Hippocampal formation (tissue), 2 donors: ENCODE measurements around the gene NIM1K.
"Not testable (repeated sequence)": the region's sequence is repeated elsewhere in the genome, so short reads cannot be mapped to it uniquely, and the experiment has no call there.

ENCODE experiments used
- DNase-seq, 2 donors: peaks; one replicate each; lab custom pipeline; 2025; lab: John Stamatoyannopoulos, UW

Gene NIM1K

GRCh38 chr5:43313854-43314457 lies 121.9 kb downstream of the NIM1K start:
- DNase-seq: no peak

GRCh38 chr5:43314724-43315123 lies 122.7 kb downstream of the NIM1K start:
- DNase-seq: no peak

- DNase-seq: no peak
Measured at GRCh38 chr5:43315263-43315662, 123.2 kb downstream of the NIM1K start.

- DNase-seq: no peak
Measured at GRCh38 chr5:43315682-43316081, 123.7 kb downstream of the NIM1K start.

GRCh38 chr5:43316421-43316820 lies 124.4 kb downstream of the NIM1K start:
- DNase-seq: no peak

GRCh38 chr5:43320846-43321245 lies 128.8 kb downstream of the NIM1K start:
- no peak for DNase-seq

GRCh38 chr5:43323488-43323887 lies 131.5 kb downstream of the NIM1K start:
- DNase-seq: not testable (repeated sequence)

- not testable (repeated sequence) for DNase-seq
Measured at GRCh38 chr5:43325624-43326023, 133.6 kb downstream of the NIM1K start.
